ENCODE measurements around the gene CCM2.

CCM2 gene

DNA sequence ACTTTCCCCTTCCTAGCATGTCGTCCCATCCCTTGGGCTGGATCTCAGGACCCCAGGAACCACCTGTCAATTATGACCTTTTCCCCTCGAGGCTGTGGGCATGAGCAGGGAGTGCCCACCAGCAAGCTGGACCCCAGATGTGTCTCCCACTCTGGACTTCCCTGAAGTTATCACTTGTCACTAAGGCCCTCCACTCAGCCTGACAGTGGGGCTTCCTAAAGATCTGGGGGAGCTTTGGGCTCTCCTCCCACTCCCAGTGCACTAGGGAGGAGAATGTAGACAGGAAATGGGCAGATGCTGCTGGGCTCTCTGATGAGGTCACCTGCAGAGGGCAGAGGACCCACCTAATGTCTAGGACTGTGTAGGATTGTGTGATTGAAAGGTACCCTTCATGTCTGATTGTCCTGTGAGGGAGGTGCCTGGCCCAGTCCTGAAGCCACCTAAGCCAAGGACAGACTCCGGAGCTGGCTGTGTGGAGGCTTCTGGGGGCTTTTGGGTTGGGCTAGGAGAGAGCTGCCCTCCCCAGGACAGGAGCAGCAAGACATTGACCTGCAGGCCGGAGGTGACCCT, 39.9 kb upstream of the CCM2 start:
- DNase-seq (ENCODE audit: low spot score): peak; percentile 30
- in situ Hi-C loops (cut with MboI; ENCODE audit: low pct_unique_long_range_greater_than_20kb, low sequenced_read_pairs, unreplicated experiment): no loop called here
- TF ChIP-seq, protein P1, sequence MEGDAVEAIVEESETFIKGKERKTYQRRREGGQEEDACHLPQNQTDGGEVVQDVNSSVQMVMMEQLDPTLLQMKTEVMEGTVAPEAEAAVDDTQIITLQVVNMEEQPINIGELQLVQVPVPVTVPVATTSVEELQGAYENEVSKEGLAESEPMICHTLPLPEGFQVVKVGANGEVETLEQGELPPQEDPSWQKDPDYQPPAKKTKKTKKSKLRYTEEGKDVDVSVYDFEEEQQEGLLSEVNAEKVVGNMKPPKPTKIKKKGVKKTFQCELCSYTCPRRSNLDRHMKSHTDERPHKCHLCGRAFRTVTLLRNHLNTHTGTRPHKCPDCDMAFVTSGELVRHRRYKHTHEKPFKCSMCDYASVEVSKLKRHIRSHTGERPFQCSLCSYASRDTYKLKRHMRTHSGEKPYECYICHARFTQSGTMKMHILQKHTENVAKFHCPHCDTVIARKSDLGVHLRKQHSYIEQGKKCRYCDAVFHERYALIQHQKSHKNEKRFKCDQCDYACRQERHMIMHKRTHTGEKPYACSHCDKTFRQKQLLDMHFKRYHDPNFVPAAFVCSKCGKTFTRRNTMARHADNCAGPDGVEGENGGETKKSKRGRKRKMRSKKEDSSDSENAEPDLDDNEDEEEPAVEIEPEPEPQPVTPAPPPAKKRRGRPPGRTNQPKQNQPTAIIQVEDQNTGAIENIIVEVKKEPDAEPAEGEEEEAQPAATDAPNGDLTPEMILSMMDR (IDR thresholded peaks at IDR 0.05; ENCODE audit: extremely low read depth, insufficient read depth, missing control alignments): no peak

DNA sequence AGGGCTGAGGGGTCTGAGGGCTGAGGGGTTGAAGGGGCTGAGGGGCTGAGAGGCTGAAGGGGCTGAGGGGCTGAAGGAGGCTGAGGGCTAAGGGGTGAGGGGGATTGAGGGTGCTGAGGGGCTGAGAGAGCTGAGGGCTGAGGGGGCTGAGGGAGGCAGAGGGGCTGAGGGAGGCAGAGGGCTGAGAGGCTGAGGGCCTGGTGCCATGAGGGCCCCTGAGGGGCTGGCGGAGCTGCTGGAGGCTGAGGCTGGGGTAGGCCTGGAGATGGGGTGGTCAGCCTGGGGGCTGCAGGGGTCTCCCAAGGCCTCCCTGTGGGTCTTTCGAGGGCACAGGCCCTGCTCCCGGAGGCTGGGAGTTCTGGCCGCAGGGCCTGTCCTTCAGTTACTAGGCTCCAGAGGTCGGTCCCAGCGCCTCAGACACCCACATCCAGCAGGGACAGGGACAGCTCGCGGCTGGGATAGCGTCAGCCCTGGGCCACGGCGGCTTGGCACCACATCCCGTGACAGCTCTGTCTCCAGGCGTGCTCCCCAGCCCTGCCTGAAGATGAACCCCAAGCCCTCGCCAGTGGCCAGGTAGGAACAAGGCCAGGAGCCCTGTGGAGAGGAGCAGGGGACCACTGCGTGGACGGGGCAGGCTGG, 38.0 kb upstream of the CCM2 start:
- DNase-seq (ENCODE audit: low spot score): peak; percentile 48
- TF ChIP-seq, protein P1 (IDR thresholded peaks at IDR 0.05; ENCODE audit: extremely low read depth, insufficient read depth, missing control alignments): no peak
- in situ Hi-C loops (cut with MboI; ENCODE audit: low pct_unique_long_range_greater_than_20kb, low sequenced_read_pairs, unreplicated experiment): no loop called here

DNA sequence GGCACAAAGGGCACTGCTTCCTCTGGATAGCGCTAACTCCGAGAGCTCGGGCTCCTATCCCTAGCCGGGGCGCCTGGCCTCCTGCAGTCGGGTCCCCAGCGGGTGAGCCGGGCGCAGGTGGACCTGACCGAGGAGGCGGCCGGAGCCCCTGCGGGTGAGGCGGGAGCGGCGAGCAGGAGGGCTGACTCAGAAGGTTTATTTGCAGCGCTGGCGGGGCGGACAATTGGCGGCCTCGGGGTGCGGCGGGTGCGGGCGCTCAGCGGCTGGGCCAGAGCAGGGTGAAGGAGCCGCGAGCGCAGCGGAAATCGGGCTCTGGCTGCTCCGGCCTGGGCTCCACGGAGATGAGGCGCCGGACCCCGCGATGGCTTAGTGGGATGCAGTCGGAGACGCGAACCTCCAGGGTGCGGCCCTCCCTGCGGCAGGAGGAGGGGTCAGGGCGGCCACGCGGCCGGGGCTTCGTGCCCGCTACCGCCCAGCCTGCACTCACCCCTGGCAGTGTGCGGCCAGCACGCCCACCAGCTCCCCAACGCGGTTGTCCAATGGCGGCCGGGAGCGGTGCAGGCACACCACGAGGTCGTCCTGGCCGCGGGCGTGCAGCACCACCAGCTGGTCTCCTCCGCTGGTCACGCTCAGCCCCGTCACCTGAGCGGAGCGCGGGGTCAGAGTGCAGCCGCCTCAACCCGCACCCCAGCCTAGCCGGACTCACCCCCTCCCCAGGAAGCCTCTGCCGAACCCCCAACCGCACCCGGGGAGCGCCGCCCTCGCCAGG, 37.3 kb upstream of the CCM2 start:
- DNase-seq (ENCODE audit: low spot score): no peak
- in situ Hi-C loops (cut with MboI; ENCODE audit: low pct_unique_long_range_greater_than_20kb, low sequenced_read_pairs, unreplicated experiment): no loop called here
- TF ChIP-seq, protein P1 (IDR thresholded peaks at IDR 0.05; ENCODE audit: extremely low read depth, insufficient read depth, missing control alignments): no peak

DNA sequence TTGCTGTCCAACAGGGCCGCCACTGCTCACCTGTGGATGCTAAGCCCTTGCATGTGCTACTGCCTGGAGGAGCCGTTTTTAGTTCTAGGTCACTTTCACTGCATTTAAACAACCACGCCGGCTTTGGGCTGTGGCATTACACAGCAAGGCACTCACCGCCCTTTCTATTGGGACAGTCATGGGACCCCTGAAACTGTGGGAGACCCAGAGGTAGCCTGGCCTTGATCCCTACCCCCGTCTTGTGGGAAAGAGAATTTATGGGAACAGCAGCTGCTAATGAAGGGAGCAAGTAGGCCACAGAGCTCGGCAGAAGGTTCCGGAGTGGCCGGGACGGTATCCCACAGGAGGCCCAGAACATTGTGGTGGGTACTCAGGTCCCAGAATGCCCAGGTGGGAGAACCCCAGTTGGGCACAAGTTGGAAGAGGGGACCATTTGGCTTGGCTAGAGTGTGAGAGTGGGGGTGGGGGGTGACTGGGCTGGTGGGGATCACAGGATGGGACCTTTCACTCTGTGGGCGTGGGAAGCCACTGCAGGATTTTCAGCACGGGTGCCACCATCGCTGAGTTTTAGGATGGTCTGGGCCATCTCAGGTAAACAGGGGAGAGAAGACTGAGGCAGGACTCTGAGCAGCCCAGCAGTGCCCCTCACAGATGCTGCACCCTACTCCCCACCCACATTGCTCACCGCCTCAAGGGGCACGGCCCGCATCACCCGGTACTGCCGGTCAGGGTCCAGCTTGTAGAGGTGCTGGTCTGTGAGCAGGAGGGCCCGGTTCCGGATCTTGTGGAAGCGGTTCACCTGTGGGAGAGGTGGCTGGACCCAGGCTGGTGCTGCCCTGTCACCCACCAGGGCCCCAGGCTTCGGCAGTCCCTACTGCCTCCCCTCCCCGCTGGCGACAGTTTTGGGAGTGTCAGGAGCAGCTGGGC, 36.4 kb upstream of the CCM2 start:
- TF ChIP-seq, protein P1 (IDR thresholded peaks at IDR 0.05; ENCODE audit: extremely low read depth, insufficient read depth, missing control alignments): no peak
- in situ Hi-C loops (cut with MboI; ENCODE audit: low pct_unique_long_range_greater_than_20kb, low sequenced_read_pairs, unreplicated experiment): no loop called here
- DNase-seq (ENCODE audit: low spot score): no peak

DNA sequence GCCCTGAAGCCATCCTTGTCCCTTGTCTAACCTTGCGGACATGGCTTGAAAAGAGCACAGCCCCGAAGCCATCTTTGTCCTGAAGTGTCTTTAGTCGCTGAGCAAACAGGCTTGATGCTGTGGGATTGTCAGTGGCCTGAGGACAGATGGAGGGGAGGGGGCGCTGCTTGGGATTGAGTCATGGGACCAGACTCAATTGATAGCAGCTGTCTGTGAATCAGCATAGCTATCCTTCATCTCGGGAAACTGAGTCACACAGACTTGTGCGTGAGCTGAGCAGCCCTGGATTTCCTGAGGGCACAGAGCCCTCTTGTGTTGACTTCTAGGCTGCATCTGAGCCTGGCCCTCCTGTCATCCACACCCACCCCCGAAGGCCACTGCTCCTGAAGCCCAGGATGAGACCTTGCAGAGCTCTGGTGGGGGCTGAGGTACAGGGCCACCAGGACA, 35.6 kb upstream of the CCM2 start:
- TF ChIP-seq, protein P1 (IDR thresholded peaks at IDR 0.05; ENCODE audit: extremely low read depth, insufficient read depth, missing control alignments): peak; percentile 24
- DNase-seq (ENCODE audit: low spot score): no peak
- in situ Hi-C loops (cut with MboI; ENCODE audit: low pct_unique_long_range_greater_than_20kb, low sequenced_read_pairs, unreplicated experiment): no loop called here

Data from GM13977 (cell line).